Neural cell (in vitro differentiated cells): Measurements from ENCODE around the gene TTC22. TPM values are rescaled to one million over a fixed set of nuclear protein-coding genes. Genes with fewer than 3 reads are reported as not detected.

Source experiments
- H2AFZ ChIP-seq: fragments of 200-600, 300-800 bp; sonication (generic), shearing (Covaris generic); 2 replicates; pipeline ENCODE4 v1.6.0; 2014; ENCODE audit warnings: low read depth, mild to moderate bottlenecking, antibody characterized with exemption, low read length, moderate library complexity
- H3F3A ChIP-seq: fragments of 200-600 bp; shearing (Covaris generic); 2 replicates; pipeline ENCODE4 v1.6.1; 2016; ENCODE audit warnings: mild to moderate bottlenecking, moderate library complexity, mixed read lengths, antibody characterized with exemption, low read length; ENCODE audit not compliant: insufficient read depth, poor library complexity, severe bottlenecking
- H3K27ac ChIP-seq: fragments of 200-600, 300-800 bp; sonication (generic), shearing (Covaris generic); 2 replicates; pipeline ENCODE4 v1.5.1; 2014; ENCODE audit warnings: mild to moderate bottlenecking, low read length, moderate library complexity
- H3K27me3 ChIP-seq: fragments of 300-800, 200-600 bp; sonication (generic), shearing (Covaris generic); 2 replicates; pipeline ENCODE4 v1.6.0; 2014; ENCODE audit warnings: mild to moderate bottlenecking, low read depth, low read length, moderate library complexity; ENCODE audit not compliant: insufficient read depth
- H3K36me3 ChIP-seq: fragments of 300-800, 200-600 bp; sonication (generic), shearing (Covaris generic); 2 replicates; pipeline ENCODE4 v1.5.1; 2014; ENCODE audit warnings: mild to moderate bottlenecking, antibody characterized with exemption, low read length, moderate library complexity; ENCODE audit not compliant: insufficient read depth
- H3K4me2 ChIP-seq: fragments of 300-800, 200-600 bp; sonication (generic), shearing (Covaris generic); 2 replicates; pipeline ENCODE4 v1.6.0; 2014; ENCODE audit warnings: mild to moderate bottlenecking, low read length
- H3K4me3 ChIP-seq: fragments of 300-800, 200-600 bp; sonication (generic), shearing (Covaris generic); 2 replicates; pipeline ENCODE4 v1.5.1; 2014; ENCODE audit warnings: mild to moderate bottlenecking, low read length, moderate library complexity
- H3K79me2 ChIP-seq: fragments of 200-600 bp; shearing (Covaris generic); replicated peaks from 2 replicates; pipeline ENCODE4 v1.6.0; 2014; ENCODE audit warnings: mild to moderate bottlenecking, low read length, moderate library complexity; ENCODE audit not compliant: insufficient read depth
- H3K9ac ChIP-seq: fragments of 300-800, 200-600 bp; sonication (generic), shearing (Covaris generic); 2 replicates; pipeline ENCODE4 v1.6.1; 2016; ENCODE audit warnings: mild to moderate bottlenecking, low read length, mixed read lengths
- H3K9me2 ChIP-seq: fragments of 200-600 bp; shearing (Covaris generic); 2 replicates; pipeline ENCODE4 v1.6.1; 2016; ENCODE audit warnings: mild to moderate bottlenecking, low read length, mixed read lengths; ENCODE audit not compliant: insufficient read depth
- H3K9me3 ChIP-seq: fragments of 200-600, 300-800 bp; sonication (generic), shearing (Covaris generic); 2 replicates; pipeline ENCODE4 v1.6.1; 2016; ENCODE audit warnings: mild to moderate bottlenecking, mixed run types, low read length, moderate library complexity, mixed read lengths
- H4K20me1 ChIP-seq: fragments of 200-600 bp; shearing (Covaris generic); 2 replicates; pipeline ENCODE4 v1.6.1; 2016; ENCODE audit warnings: mild to moderate bottlenecking, mixed run types; ENCODE audit not compliant: insufficient read depth
- CTCF ChIP-seq: fragments of 450-650 bp; IDR thresholded peaks from 2 replicates; pipeline ENCODE4 v1.5.1; 2014; ENCODE audit warnings: antibody characterized with exemption, mild to moderate bottlenecking, moderate library complexity; ENCODE audit not compliant: poor library complexity, severe bottlenecking
- EP300 ChIP-seq: fragments of 450-650 bp; conservative IDR thresholded peaks from 2 replicates; pipeline ENCODE4 v1.6.1; 2014; ENCODE audit warnings: antibody characterized with exemption, mild to moderate bottlenecking, moderate library complexity; ENCODE audit not compliant: poor library complexity, severe bottlenecking
- MXI1 ChIP-seq: fragments of 450-650 bp; conservative IDR thresholded peaks from 2 replicates; pipeline ENCODE4 v1.6.1; 2014; ENCODE audit warnings: antibody characterized with exemption, mild to moderate bottlenecking; ENCODE audit not compliant: poor library complexity, severe bottlenecking
- POLR2AphosphoS5 ChIP-seq: IDR thresholded peaks from 2 replicates; pipeline ENCODE4 v1.6.1; 2012
- RAD21 ChIP-seq: fragments of 450-650 bp; conservative IDR thresholded peaks from 2 replicates; pipeline ENCODE4 v1.6.1; 2014; ENCODE audit warnings: antibody characterized with exemption, mild to moderate bottlenecking, moderate library complexity
- REST ChIP-seq: IDR thresholded peaks from 2 replicates; pipeline ENCODE4 v1.6.1; 2012; ENCODE audit warnings: borderline replicate concordance
- SMC3 ChIP-seq: fragments of 450-650 bp; conservative IDR thresholded peaks from 2 replicates; pipeline ENCODE4 v1.6.1; 2014; ENCODE audit warnings: antibody characterized with exemption, mild to moderate bottlenecking, moderate library complexity; ENCODE audit not compliant: poor library complexity
- polyA plus RNA-seq: library from polyadenylated mRNA; depleted of rRNA; stranded (reverse); fragments of >200 nt; gene quantifications from 2 replicates; pipeline ENCODE4 v1.2.3, GENCODE V29; 2014

TTC22 gene
- polyA plus RNA-seq, 1 donor from 2014 or later = not detected

GRCh38 chr1:54795356-54795665, 5.8 kb downstream of the TTC22 start:
- Histone ChIP-seq H3K27ac (no peak overlapping the region), H3K79me2 (no peaks in the 10 kb centered on the region), H4K20me1 (no peaks in the 10 kb centered on the region)

GRCh38 chr1:54794451-54795355, 6.4 kb downstream of the TTC22 start:
- no peak overlapping the region for H2AFZ ChIP-seq
- TF ChIP-seq CTCF (peak; percentile 58), REST (no peak), EP300 (no peak), POLR2AphosphoS5 (no peak), MXI1 (no peak), SMC3 (peak; percentile 63), RAD21 (peak; percentile 63)
- no peak overlapping the region for H3K4me3 ChIP-seq
- no peaks in the 10 kb centered on the region for H3K9me2 ChIP-seq
- H4K20me1 ChIP-seq = no peaks in the 10 kb centered on the region
- no peaks in the 10 kb centered on the region for H3F3A ChIP-seq
- H3K36me3 ChIP-seq = no peaks in the 10 kb centered on the region
- H3K27ac ChIP-seq = no peak overlapping the region
- H3K27me3 ChIP-seq = no peaks in the 10 kb centered on the region
- H3K9ac ChIP-seq = no peak overlapping the region
- H3K79me2 ChIP-seq = no peaks in the 10 kb centered on the region
- H3K9me3 ChIP-seq = no peaks in the 10 kb centered on the region
- H3K4me2 ChIP-seq = no peak overlapping the region

More at GRCh38 chr1:54795356-54795665, 5.8 kb downstream of the TTC22 start:
- no peaks in the 10 kb centered on the region for H3K36me3 ChIP-seq
- peak; percentile 1 for TF ChIP-seq RAD21
- no peak for TF ChIP-seq SMC3
- peak; percentile 11 for TF ChIP-seq CTCF
- H3K27me3 ChIP-seq = no peaks in the 10 kb centered on the region
- no peak overlapping the region for H3K9ac ChIP-seq
- H3K9me3 ChIP-seq = no peaks in the 10 kb centered on the region
- H3F3A ChIP-seq = no peaks in the 10 kb centered on the region
- no peak overlapping the region for H2AFZ ChIP-seq
- no peak overlapping the region for H3K4me3 ChIP-seq
- no peaks in the 10 kb centered on the region for H3K9me2 ChIP-seq
- H3K4me2 ChIP-seq = no peak overlapping the region
